Ascending aorta (tissue), 2 donors: ENCODE measurements around the gene MMP13. TPM values are rescaled to one million over a fixed set of nuclear protein-coding genes. Genes with fewer than 3 reads are reported as not detected.

Source experiments
- DNase-seq, 2 donors: peaks; one replicate each; pipeline ENCODE4 v3.0.0-alpha.2; 2019; ENCODE audit warnings: low spot score in 2 of 2
- H3K27ac ChIP-seq, 2 donors: fragments of 200-600 bp; sonication (generic); one replicate each; pipeline ENCODE4 v1.5.1; 2016 to 2017; ENCODE audit warnings: mild to moderate bottlenecking in 1 of 2
- H3K27me3 ChIP-seq: fragments of 200-600 bp; sonication (generic); one replicate; pipeline ENCODE4 v1.5.1; 2017
- H3K36me3 ChIP-seq, 2 donors: fragments of 200-600 bp; sonication (generic); one replicate each; pipeline ENCODE4 v1.5.1; 2016
- H3K4me1 ChIP-seq, 2 donors: fragments of 200-600 bp; sonication (generic); one replicate each; pipeline ENCODE4 v1.5.1; 2016 to 2017; ENCODE audit warnings: mild to moderate bottlenecking in 1 of 2
- H3K4me3 ChIP-seq, 2 donors: fragments of 200-600 bp; sonication (generic); one replicate each; pipeline ENCODE4 v1.5.1; 2016 to 2017; ENCODE audit warnings: mild to moderate bottlenecking in 1 of 2
- H3K9me3 ChIP-seq, 2 donors: fragments of 200-600 bp; sonication (generic); one replicate each; pipeline ENCODE4 v1.5.1; 2016
- intact Hi-C: fragments of 100-400 bp; cut with DNase I; formaldehyde crosslinking; loops from one replicate; pipeline ENCODE4 v1.15.1; 2023
- total RNA-seq: library from RNA; depleted of rRNA; stranded (reverse); fragments of >200 nt; gene quantifications from one replicate; pipeline ENCODE4 v1.1.0, GENCODE V29; 2016
- TF ChIP-seq, protein P1 (sequence below), 3 experiments: fragments of 200-600 bp in 2 of 3; fragments of 450-650 bp in 1 of 3; sonication (generic) in 2 of 3; IDR thresholded peaks; one replicate each; pipeline ENCODE4 v1.5.1; 2016 to 2019; ENCODE audit warnings: antibody characterized with exemption in 3 of 3, mild to moderate bottlenecking in 1 of 3, moderate library complexity in 1 of 3

The MMP13 gene
- total RNA-seq, 1 donor from 2014 or later: not detected

GRCh38 chr11:102928247-102928646, 27.3 kb downstream of the MMP13 start:
- no peak overlapping the region for H3K4me3 ChIP-seq
- H3K36me3 ChIP-seq: no peaks in the 10 kb centered on the region
- intact Hi-C loops: no loop called here
- TF ChIP-seq, protein P1, sequence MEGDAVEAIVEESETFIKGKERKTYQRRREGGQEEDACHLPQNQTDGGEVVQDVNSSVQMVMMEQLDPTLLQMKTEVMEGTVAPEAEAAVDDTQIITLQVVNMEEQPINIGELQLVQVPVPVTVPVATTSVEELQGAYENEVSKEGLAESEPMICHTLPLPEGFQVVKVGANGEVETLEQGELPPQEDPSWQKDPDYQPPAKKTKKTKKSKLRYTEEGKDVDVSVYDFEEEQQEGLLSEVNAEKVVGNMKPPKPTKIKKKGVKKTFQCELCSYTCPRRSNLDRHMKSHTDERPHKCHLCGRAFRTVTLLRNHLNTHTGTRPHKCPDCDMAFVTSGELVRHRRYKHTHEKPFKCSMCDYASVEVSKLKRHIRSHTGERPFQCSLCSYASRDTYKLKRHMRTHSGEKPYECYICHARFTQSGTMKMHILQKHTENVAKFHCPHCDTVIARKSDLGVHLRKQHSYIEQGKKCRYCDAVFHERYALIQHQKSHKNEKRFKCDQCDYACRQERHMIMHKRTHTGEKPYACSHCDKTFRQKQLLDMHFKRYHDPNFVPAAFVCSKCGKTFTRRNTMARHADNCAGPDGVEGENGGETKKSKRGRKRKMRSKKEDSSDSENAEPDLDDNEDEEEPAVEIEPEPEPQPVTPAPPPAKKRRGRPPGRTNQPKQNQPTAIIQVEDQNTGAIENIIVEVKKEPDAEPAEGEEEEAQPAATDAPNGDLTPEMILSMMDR (IDR thresholded peaks at IDR 0.05): no peak
- no peak for DNase-seq
- H3K4me1 ChIP-seq: no peaks in the 10 kb centered on the region
- no peaks in the 10 kb centered on the region for H3K9me3 ChIP-seq
- no peaks in the 10 kb centered on the region for H3K27me3 ChIP-seq
- no peak overlapping the region for H3K27ac ChIP-seq

DNA sequence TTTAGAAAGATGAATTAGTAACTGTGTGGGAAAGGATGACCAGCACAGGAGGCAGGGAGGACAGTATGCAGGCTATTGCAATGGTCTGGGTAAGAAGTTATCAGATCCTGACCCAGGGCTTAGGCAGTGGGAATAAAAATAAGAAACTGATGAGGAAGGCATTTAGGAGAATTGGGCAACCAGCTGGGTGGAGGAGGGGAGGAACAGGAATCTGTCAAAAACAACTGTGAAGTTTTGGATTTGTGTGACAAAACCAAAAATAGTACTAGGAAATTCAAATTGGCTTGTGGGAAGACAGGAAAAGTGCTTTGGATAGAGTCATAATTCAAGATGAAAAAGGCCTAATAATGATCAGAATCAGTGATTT, 27.9 kb downstream of the MMP13 start:
- no peak for DNase-seq
- no peaks in the 10 kb centered on the region for H3K36me3 ChIP-seq
- TF ChIP-seq, protein P1 (IDR thresholded peaks at IDR 0.05): no peak
- no peak overlapping the region for H3K27ac ChIP-seq
- H3K9me3 ChIP-seq: no peaks in the 10 kb centered on the region
- H3K27me3 ChIP-seq: no peaks in the 10 kb centered on the region
- intact Hi-C loops: no loop called here
- H3K4me3 ChIP-seq: no peak overlapping the region
- no peaks in the 10 kb centered on the region for H3K4me1 ChIP-seq

DNA sequence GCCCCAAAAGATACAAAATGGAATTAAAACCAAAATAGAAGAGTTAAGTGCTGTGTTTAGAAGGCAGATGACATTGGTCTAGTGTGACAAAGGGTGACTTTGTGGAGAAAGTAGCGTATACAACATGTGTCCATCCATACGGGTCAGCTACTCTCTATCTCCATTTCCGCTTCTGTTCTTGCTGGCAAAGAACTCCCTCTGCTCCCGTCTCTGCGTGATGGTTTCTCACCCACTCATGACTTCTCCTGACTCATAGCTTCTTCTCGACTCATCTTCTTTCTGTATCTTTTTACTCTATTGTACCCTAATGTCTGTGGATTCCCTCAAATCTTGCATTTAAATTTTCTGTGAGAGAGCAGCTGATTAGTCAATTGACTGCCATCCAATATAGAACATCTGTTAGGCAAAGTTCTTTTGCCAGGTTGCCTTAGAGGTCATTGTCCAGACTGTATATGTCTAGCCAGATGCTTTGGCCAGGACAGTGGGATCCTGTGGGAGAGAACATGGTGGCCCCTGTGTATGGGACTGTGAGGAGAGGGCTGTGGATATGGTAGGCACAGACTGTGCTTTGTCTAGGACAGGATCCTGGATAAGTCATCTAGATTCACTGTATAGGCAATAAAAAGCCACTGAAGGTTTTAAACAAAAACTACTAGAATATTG, 28.4 kb downstream of the MMP13 start:
- Histone ChIP-seq H3K4me3 (no peak overlapping the region), H3K9me3 (no peaks in the 10 kb centered on the region), H3K4me1 (no peaks in the 10 kb centered on the region), H3K27me3 (no peaks in the 10 kb centered on the region), H3K36me3 (no peaks in the 10 kb centered on the region), H3K27ac (no peak overlapping the region)
- intact Hi-C loops: no loop called here
- TF ChIP-seq, protein P1 (IDR thresholded peaks at IDR 0.05): no peak
- no peak for DNase-seq

- no peaks in the 10 kb centered on the region for H3K9me3 ChIP-seq
- intact Hi-C loops: no loop called here
- H3K27me3 ChIP-seq: no peaks in the 10 kb centered on the region
- H3K4me3 ChIP-seq: no peak overlapping the region
- no peak overlapping the region for H3K27ac ChIP-seq
- H3K36me3 ChIP-seq: no peaks in the 10 kb centered on the region
- no peaks in the 10 kb centered on the region for H3K4me1 ChIP-seq
- TF ChIP-seq, protein P1 (IDR thresholded peaks at IDR 0.05): no peak
- no peak for DNase-seq
Measured at GRCh38 chr11:102926517-102926916, 29.0 kb downstream of the MMP13 start.

GRCh38 chr11:102925988-102926387, 29.5 kb downstream of the MMP13 start:
- Histone ChIP-seq H3K27me3 (no peaks in the 10 kb centered on the region), H3K4me1 (no peaks in the 10 kb centered on the region), H3K36me3 (no peaks in the 10 kb centered on the region), H3K27ac (no peak overlapping the region), H3K4me3 (no peak overlapping the region), H3K9me3 (no peaks in the 10 kb centered on the region)
- TF ChIP-seq, protein P1 (IDR thresholded peaks at IDR 0.05): no peak
- intact Hi-C loops: no loop called here
- no peak for DNase-seq
